Astrocyte (in vitro differentiated cells and primary cell): ENCODE data around the gene HOXA4. TPM values are rescaled to one million over a fixed set of nuclear protein-coding genes. Genes with fewer than 3 reads are reported as not detected.

Experiments
- DNase-seq: peaks from one replicate; pipeline ENCODE4 v3.0.0-alpha.2; 2010; ENCODE audit warnings: low read depth
- FAIRE-seq: peaks from 2 replicates; lab custom pipeline; 2011; peaks lifted over from hg19 to GRCh38; lab: Jason Lieb, UNC
- H2AFZ ChIP-seq: 2 replicates; pipeline ENCODE4 v1.6.0; 2012; ENCODE audit warnings: low read depth, low read length, inconsistent platforms
- H3K27ac ChIP-seq: 2 replicates; pipeline ENCODE4 v1.5.1; 2011; ENCODE audit warnings: low read depth, low read length, inconsistent platforms
- H3K27me3 ChIP-seq: 2 replicates; pipeline ENCODE4 v1.6.0; 2011; ENCODE audit warnings: low read length, inconsistent platforms; ENCODE audit not compliant: insufficient read depth
- H3K36me3 ChIP-seq: 2 replicates; pipeline ENCODE4 v1.5.1; 2011; ENCODE audit warnings: low read length, inconsistent platforms; ENCODE audit not compliant: insufficient read depth
- H3K4me1 ChIP-seq: 2 replicates; pipeline ENCODE4 v1.5.1; 2011; ENCODE audit warnings: low read length, inconsistent platforms; ENCODE audit not compliant: insufficient read depth
- H3K4me2 ChIP-seq: 2 replicates; pipeline ENCODE4 v1.6.0; 2012; ENCODE audit warnings: low read length, inconsistent platforms
- H3K4me3 ChIP-seq: 2 replicates; pipeline ENCODE4 v1.5.1; 2011; ENCODE audit warnings: low read depth, mild to moderate bottlenecking, low read length, inconsistent platforms; ENCODE audit not compliant: insufficient read depth
- H3K79me2 ChIP-seq: 2 replicates; pipeline ENCODE4 v1.6.0; 2012; ENCODE audit warnings: mild to moderate bottlenecking, low read length, inconsistent platforms; ENCODE audit not compliant: insufficient read depth
- H3K9ac ChIP-seq: 2 replicates; pipeline ENCODE4 v1.6.0; 2012; ENCODE audit warnings: mild to moderate bottlenecking, low read length, inconsistent platforms
- H3K9me3 ChIP-seq: 2 replicates; pipeline ENCODE4 v1.5.1; 2012; ENCODE audit warnings: low read depth, mild to moderate bottlenecking, low read length, inconsistent platforms; ENCODE audit not compliant: insufficient read depth
- H4K20me1 ChIP-seq: 2 replicates; pipeline ENCODE4 v1.6.0; 2012; ENCODE audit warnings: low read length, inconsistent platforms; ENCODE audit not compliant: insufficient read depth
- H3K27ac Mint-ChIP-seq: one replicate; pipeline ENCODE4 v1.8.0; 2021; ENCODE audit warnings: mild to moderate bottlenecking, mixed read lengths; ENCODE audit not compliant: unreplicated experiment
- H3K27me3 Mint-ChIP-seq: one replicate; pipeline ENCODE4 v1.8.0; 2021; ENCODE audit warnings: low read depth, mixed read lengths; ENCODE audit not compliant: unreplicated experiment
- H3K36me3 Mint-ChIP-seq: one replicate; pipeline ENCODE4 v1.8.0; 2021; ENCODE audit warnings: low read depth, mixed read lengths; ENCODE audit not compliant: unreplicated experiment
- H3K4me1 Mint-ChIP-seq: one replicate; pipeline ENCODE4 v1.8.0; 2021; ENCODE audit warnings: low read depth, mixed read lengths; ENCODE audit not compliant: unreplicated experiment
- H3K4me3 Mint-ChIP-seq: one replicate; pipeline ENCODE4 v1.8.0; 2021; ENCODE audit warnings: mild to moderate bottlenecking, moderate library complexity, mixed read lengths; ENCODE audit not compliant: unreplicated experiment
- H3K9me3 Mint-ChIP-seq: one replicate; pipeline ENCODE4 v1.8.0; 2021; ENCODE audit warnings: mild to moderate bottlenecking, mixed read lengths; ENCODE audit not compliant: unreplicated experiment
- EZH2 ChIP-seq: IDR thresholded peaks from 2 replicates; pipeline ENCODE4 v1.6.1; 2012; ENCODE audit warnings: mild to moderate bottlenecking, low read length, inconsistent platforms; ENCODE audit not compliant: insufficient read depth
- total RNA-seq: library from RNA; stranded (reverse); gene quantifications from 2 replicates; pipeline ENCODE4 v1.2.1, GENCODE V29; 2021
- TF ChIP-seq, protein P1 (sequence below): IDR thresholded peaks from 2 replicates; pipeline ENCODE4 v1.5.1; 2011; ENCODE audit warnings: low read depth, mild to moderate bottlenecking, inconsistent platforms, low read length, moderate library complexity; ENCODE audit not compliant: insufficient read depth

The HOXA4 gene
- total RNA-seq, 1 donor from 2014 or later, result not detected

DNA sequence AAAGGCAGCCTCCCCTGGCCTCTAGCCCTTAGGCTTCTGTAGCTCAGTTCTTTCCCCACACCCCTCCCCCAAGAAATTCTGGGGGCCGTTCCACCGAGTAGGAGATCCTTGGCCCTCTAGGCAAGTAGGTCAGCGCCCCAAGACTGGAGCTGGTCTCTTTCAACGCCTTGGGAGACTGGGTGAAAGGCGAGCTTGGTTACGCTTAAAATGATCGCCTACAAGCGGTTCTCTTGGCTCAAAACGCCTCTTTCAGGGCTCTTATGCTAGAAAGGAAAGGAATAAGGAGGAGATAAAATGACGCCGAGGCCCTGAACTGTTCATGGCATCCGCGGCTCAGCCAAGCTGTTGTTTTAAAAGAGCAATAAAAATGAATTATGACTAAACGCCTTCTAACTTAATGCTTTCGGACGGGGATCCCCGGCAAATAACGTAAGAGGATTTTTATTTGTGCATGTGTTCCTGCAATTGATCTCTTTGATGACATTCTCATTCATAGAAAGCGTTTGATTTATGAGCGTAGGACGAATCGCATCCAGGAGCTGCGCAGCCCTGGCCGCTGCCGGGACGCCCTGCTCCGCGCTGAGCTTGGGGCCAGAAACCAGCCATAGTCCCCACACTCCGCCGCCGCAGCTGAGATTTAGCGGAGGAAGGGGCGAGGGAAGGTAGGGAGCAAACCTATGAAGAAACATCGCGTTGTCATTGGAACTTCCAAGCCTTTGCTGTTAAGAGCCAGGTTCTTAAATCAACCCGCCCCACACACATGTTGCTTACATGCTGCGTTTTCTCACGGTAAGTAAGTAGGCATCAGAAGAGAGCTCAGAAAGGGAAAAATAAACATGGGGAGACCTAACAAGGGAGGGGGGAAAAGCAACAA is 31.7 kb downstream of the HOXA4 start:
- FAIRE-seq, result no peak
- peak; percentile 68 for DNase-seq
- peaks cover 2% of the 10 kb centered on the region for H3K4me1 Mint-ChIP-seq

DNA sequence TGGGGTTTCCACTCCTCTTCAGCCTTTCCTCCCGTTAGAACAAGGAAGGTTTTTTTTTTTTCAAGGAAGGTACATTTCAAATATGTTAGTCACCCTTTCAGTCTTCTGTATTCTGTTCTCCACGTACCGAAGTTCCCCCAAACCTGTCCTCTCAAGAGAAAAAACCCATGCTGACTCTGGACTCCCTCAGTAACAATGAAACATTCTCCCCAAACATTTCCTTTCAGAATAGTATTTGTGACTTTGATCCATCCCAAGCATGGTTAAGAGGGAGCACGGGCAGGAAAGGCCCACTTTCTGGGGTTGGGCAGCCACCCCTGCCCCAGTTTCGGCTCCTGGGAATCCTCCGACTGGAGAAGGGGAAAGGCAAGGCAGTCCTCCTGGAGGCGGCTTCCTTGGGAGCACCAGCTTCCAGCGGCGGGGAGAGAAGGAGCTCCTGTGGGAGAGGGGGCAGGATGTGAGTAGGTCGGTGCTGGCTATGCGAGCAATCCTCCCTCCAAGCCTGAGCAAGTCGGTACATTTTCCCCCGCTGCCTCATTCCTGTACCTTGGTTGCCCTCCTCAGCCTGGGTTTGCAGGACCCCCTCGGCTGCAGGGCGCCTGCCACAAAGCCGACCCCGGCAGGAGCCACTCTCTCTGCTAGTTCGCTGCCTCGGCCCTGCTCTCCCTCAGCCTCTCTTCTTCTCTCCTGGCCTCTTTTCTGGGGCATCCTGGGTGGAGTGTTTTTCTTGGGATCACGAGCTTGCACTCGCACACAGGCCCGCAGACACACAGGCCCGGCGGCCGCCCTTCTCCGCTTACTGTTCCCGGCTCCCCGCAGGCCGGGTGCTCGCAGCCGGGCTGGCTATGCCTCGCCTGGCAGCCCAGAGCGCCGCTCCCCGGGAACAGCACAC is 32.6 kb downstream of the HOXA4 start:
- TF ChIP-seq EZH2, result no peak
- TF ChIP-seq, protein P1, sequence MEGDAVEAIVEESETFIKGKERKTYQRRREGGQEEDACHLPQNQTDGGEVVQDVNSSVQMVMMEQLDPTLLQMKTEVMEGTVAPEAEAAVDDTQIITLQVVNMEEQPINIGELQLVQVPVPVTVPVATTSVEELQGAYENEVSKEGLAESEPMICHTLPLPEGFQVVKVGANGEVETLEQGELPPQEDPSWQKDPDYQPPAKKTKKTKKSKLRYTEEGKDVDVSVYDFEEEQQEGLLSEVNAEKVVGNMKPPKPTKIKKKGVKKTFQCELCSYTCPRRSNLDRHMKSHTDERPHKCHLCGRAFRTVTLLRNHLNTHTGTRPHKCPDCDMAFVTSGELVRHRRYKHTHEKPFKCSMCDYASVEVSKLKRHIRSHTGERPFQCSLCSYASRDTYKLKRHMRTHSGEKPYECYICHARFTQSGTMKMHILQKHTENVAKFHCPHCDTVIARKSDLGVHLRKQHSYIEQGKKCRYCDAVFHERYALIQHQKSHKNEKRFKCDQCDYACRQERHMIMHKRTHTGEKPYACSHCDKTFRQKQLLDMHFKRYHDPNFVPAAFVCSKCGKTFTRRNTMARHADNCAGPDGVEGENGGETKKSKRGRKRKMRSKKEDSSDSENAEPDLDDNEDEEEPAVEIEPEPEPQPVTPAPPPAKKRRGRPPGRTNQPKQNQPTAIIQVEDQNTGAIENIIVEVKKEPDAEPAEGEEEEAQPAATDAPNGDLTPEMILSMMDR, result no peak
- H3K4me2 ChIP-seq, result peak overlapping the region; percentile 91
- Mint-ChIP-seq H3K4me3 (peak overlapping the region; percentile 82), H3K27ac (peak overlapping the region; percentile 59), H3K36me3 (peaks cover 4% of the 10 kb centered on the region), H3K4me1 (peaks cover 2% of the 10 kb centered on the region), H3K9me3 (peaks cover 52% of the 10 kb centered on the region), H3K27me3 (peaks cover 90% of the 10 kb centered on the region)
- peak overlapping the region; percentile 77 for H3K27ac ChIP-seq
- H3K27me3 ChIP-seq, result peaks cover 77% of the 10 kb centered on the region
- peaks cover 6% of the 10 kb centered on the region for H3K4me1 ChIP-seq
- H3K79me2 ChIP-seq, result peaks cover 41% of the 10 kb centered on the region
- H3K36me3 ChIP-seq, result no peaks in the 10 kb centered on the region
- H3K4me3 ChIP-seq, result peak overlapping the region; percentile 72
- peak; percentile 49 for DNase-seq
- H2AFZ ChIP-seq, result no peak overlapping the region
- peak overlapping the region; percentile 87 for H3K9ac ChIP-seq
- H3K9me3 ChIP-seq, result no peaks in the 10 kb centered on the region
- peaks cover 8% of the 10 kb centered on the region for H4K20me1 ChIP-seq
- no peak for FAIRE-seq

More for the DNA sequence above, 31.7 kb downstream of the HOXA4 start:
- no peak overlapping the region for H2AFZ ChIP-seq
- peaks cover 41% of the 10 kb centered on the region for H3K79me2 ChIP-seq
- peaks cover 90% of the 10 kb centered on the region for H3K27me3 Mint-ChIP-seq
- H3K36me3 ChIP-seq, result no peaks in the 10 kb centered on the region
- peaks cover 75% of the 10 kb centered on the region for H3K27me3 ChIP-seq
- peaks cover 6% of the 10 kb centered on the region for H3K4me1 ChIP-seq
- peak overlapping the region; percentile 87 for H3K9ac ChIP-seq
- peak overlapping the region; percentile 91 for H3K4me2 ChIP-seq
- H3K9me3 ChIP-seq, result no peaks in the 10 kb centered on the region
- peaks cover 53% of the 10 kb centered on the region for H3K9me3 Mint-ChIP-seq
- peaks cover 5% of the 10 kb centered on the region for H3K36me3 Mint-ChIP-seq
- no peak overlapping the region for H3K27ac Mint-ChIP-seq
- peak overlapping the region; percentile 77 for H3K27ac ChIP-seq
- no peak overlapping the region for H3K4me3 Mint-ChIP-seq
- H3K4me3 ChIP-seq, result peak overlapping the region; percentile 72
- peak; percentile 22 for TF ChIP-seq EZH2
- TF ChIP-seq, protein P1, result no peak
- H4K20me1 ChIP-seq, result peaks cover 8% of the 10 kb centered on the region
